SU-DHL-6 (cell line): Measurements from ENCODE around the gene SAP30.

Source experiments
- CTCF ChIP-seq: fragments of 200-600 bp; sonication (generic); IDR thresholded peaks from one replicate; pipeline ENCODE4 v1.5.1; 2017; ENCODE audit warnings: antibody characterized with exemption, mild to moderate bottlenecking, low read length, moderate library complexity; ENCODE audit not compliant: insufficient read depth, poor library complexity, severe bottlenecking
- EZH2phosphoT487 ChIP-seq: fragments of 200-600 bp; sonication (generic), shearing (Covaris generic); conservative IDR thresholded peaks from 2 replicates; pipeline ENCODE4 v1.6.1; 2018; ENCODE audit warnings: mild to moderate bottlenecking, antibody characterized with exemption, low read length, moderate library complexity, mixed read lengths

DNA sequence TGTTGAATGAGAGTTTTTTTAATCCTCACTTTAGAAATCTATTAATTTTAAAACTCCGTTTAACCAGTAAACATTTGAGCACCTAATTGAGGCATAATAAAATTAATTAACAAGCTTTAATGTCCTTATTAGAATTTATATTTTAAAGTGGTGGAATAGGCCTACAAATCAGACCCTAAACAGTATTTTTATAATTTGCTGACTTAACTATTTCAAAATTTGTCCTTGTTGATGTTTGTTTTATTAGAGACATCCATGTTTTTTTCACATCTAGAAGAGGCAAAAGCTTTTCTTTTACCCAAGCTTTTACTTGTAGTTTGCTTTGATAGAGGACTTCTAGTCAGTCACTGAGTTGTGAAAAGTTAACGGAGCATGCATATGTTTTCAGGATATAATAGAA is 3.8 kb downstream of the SAP30 start:
- TF ChIP-seq CTCF: no peak
- no peak for TF ChIP-seq EZH2phosphoT487
